Astrocyte (in vitro differentiated cells and primary cell): ENCODE data around the gene PPIL6.

Source experiments
- EZH2 ChIP-seq: IDR thresholded peaks from 2 replicates; pipeline ENCODE4 v1.6.1; 2012; ENCODE audit warnings: mild to moderate bottlenecking, low read length, inconsistent platforms; ENCODE audit not compliant: insufficient read depth
- TF ChIP-seq, protein P1 (sequence below): IDR thresholded peaks from 2 replicates; pipeline ENCODE4 v1.5.1; 2011; ENCODE audit warnings: low read depth, mild to moderate bottlenecking, inconsistent platforms, low read length, moderate library complexity; ENCODE audit not compliant: insufficient read depth

DNA sequence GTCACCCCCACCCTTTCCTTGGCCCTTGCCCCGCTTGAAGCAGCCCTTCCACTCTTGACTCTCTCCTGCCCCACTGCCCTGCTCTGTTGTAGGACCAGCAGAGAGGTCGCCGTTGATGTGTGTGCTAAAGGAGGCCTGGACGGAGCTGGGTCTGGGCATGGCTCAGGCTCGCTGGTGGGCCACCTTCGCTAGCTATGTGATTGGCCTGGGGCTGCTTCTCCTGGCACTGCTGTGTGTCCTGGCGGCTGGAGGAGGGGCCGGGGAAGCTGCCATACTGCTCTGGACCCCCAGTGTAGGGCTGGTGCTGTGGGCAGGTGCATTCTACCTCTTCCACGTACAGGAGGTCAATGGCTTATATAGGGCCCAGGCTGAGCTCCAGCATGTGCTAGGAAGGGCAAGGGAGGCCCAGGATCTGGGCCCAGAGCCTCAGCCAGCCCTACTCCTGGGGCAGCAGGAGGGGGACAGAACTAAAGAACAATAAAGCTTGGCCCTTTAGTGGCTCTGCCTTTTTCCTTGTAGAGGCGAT lies 3.1 kb upstream of the PPIL6 start:
- TF ChIP-seq, protein P1, sequence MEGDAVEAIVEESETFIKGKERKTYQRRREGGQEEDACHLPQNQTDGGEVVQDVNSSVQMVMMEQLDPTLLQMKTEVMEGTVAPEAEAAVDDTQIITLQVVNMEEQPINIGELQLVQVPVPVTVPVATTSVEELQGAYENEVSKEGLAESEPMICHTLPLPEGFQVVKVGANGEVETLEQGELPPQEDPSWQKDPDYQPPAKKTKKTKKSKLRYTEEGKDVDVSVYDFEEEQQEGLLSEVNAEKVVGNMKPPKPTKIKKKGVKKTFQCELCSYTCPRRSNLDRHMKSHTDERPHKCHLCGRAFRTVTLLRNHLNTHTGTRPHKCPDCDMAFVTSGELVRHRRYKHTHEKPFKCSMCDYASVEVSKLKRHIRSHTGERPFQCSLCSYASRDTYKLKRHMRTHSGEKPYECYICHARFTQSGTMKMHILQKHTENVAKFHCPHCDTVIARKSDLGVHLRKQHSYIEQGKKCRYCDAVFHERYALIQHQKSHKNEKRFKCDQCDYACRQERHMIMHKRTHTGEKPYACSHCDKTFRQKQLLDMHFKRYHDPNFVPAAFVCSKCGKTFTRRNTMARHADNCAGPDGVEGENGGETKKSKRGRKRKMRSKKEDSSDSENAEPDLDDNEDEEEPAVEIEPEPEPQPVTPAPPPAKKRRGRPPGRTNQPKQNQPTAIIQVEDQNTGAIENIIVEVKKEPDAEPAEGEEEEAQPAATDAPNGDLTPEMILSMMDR = no peak
- TF ChIP-seq EZH2 = no peak
